HG03095 (cell line): Measurements from ENCODE around the gene ISL2.

Source experiments
- ATAC-seq: cut with Tn5 transposase; IDR thresholded peaks from one replicate; pipeline ENCODE4 v1.9.1; 2021; ENCODE audit warnings: moderate library complexity; ENCODE audit not compliant: unreplicated experiment

The ISL2 gene

GRCh38 chr15:76368122-76368621 lies 31.6 kb downstream of the ISL2 start:
- ATAC-seq, result no peak

- ATAC-seq, result no peak
These were observed 39.5 kb downstream of the ISL2 start for GRCh38 chr15:76376029-76376428.

- ATAC-seq, result no peak
These were observed 40.2 kb downstream of the ISL2 start for GRCh38 chr15:76376816-76377215.

- ATAC-seq, result no peak
These were observed 40.6 kb downstream of the ISL2 start for GRCh38 chr15:76377217-76377616.

GRCh38 chr15:76377751-76378150 lies 41.2 kb downstream of the ISL2 start:
- no peak for ATAC-seq

GRCh38 chr15:76378691-76379090 lies 42.1 kb downstream of the ISL2 start:
- ATAC-seq, result no peak

GRCh38 chr15:76380249-76380648 lies 43.7 kb downstream of the ISL2 start:
- no peak for ATAC-seq

- no peak for ATAC-seq
These were observed 44.8 kb downstream of the ISL2 start for GRCh38 chr15:76381366-76381765.

GRCh38 chr15:76382987-76383728 lies 46.6 kb downstream of the ISL2 start:
- no peak for ATAC-seq

- no peak for ATAC-seq
These were observed 47.8 kb downstream of the ISL2 start for GRCh38 chr15:76384409-76384808.

- ATAC-seq, result no peak
These were observed 49.6 kb downstream of the ISL2 start for GRCh38 chr15:76386178-76386577.

GRCh38 chr15:76386926-76387325 lies 50.4 kb downstream of the ISL2 start:
- ATAC-seq, result no peak

- no peak for ATAC-seq
These were observed 54.0 kb downstream of the ISL2 start for GRCh38 chr15:76390571-76390970.

- ATAC-seq, result no peak
These were observed 54.7 kb downstream of the ISL2 start for GRCh38 chr15:76391309-76391708.

GRCh38 chr15:76391847-76392246 lies 55.3 kb downstream of the ISL2 start:
- no peak for ATAC-seq
